Measurements from ENCODE around the gene KCNJ2. TPM values are rescaled to one million over a fixed set of nuclear protein-coding genes. Genes with fewer than 3 reads are reported as not detected.

The KCNJ2 gene
- total and polyA plus RNA-seq, 10 of the 15 experiments (the other 5 are each of a cell fraction or from before 2014, with no cell fraction given): 1.6 to 10.1 (median 3.2) TPM

GRCh38 chr17:70184770-70185169 is 15.4 kb downstream of the KCNJ2 start:
- Histone ChIP-seq H3K9ac (ENCODE audit: control insufficient read depth, insufficient read depth, low read length) (no peak overlapping the region), H3K4me3 (no peak overlapping the region), H2AFZ (ENCODE audit: control insufficient read depth, low read depth, low read length) (no peak overlapping the region), H4K20me1 (ENCODE audit: control insufficient read depth, insufficient read depth) (no peaks in the 10 kb centered on the region), H3K27ac (ENCODE audit: control insufficient read depth, insufficient read depth) (no peak overlapping the region), H3K27me3 (replicated peaks in 1 of 2; ENCODE audit: control insufficient read depth in 2 of 2, insufficient read depth in 2 of 2, low read length in 1 of 2) (no peaks in the 10 kb centered on the region), H3K36me3 (ENCODE audit: control insufficient read depth in 2 of 2, insufficient read depth in 2 of 2, low read length in 1 of 2) (no peaks in the 10 kb centered on the region), H3K9me3 (replicated peaks; ENCODE audit: control insufficient read depth, insufficient read depth, low read length) (no peaks in the 10 kb centered on the region), H3K4me2 (ENCODE audit: control insufficient read depth, insufficient read depth) (no peak overlapping the region), H3K4me1 (ENCODE audit: control insufficient read depth, insufficient read depth, low read length) (no peaks in the 10 kb centered on the region), H3K79me2 (ENCODE audit: control insufficient read depth, insufficient read depth, low read length) (no peaks in the 10 kb centered on the region)
- DNase-seq (ENCODE audit: low read depth, low spot score) (no peak), ATAC-seq (no peak), FAIRE-seq (no peak)
- SMC1A ChIA-PET (ENCODE audit: uncharacterized antibody, unreplicated experiment): interaction anchor here (2.2 kb wide), 1 partner anchor 14 kb away, joined by 6 read pairs; no protein-coding TSS in a partner anchor
- RAD21 ChIA-PET (ENCODE audit: unreplicated experiment): no interaction called here
- in situ Hi-C loops (cut with MboI): no loop called here
- no TSS peak for BruUV-seq (replicated peaks)
- POLR2A ChIA-PET: no interaction called here
- CTCF ChIA-PET: interaction anchor here (1.2 kb wide), 1 partner anchor 9 kb away, joined by 3 read pairs; no protein-coding TSS in a partner anchor
- 43% methylated on average over 4 of the region's 4 CpGs for WGBS (ENCODE audit: insufficient coverage, insufficient replicate concordance, low lambda C conversion rate, missing lambda C conversion rate)
- no peak for TF ChIP-seq CBX5 (IDR thresholded peaks at IDR 0.05; ENCODE audit: low read depth)
- TF ChIP-seq STAT1 (conservative IDR thresholded peaks at IDR 0.05): no peak
- intact Hi-C loops (cut with micrococcal nuclease; ENCODE audit: unreplicated experiment): no loop called here

- no peak overlapping the region for H3K27ac ChIP-seq (ENCODE audit: control insufficient read depth, insufficient read depth)
- in situ Hi-C loops (cut with MboI): no loop called here
- no peak overlapping the region for H2AFZ ChIP-seq (ENCODE audit: control insufficient read depth, low read depth, low read length)
- ATAC-seq (no peak), DNase-seq (ENCODE audit: low read depth, low spot score) (no peak), FAIRE-seq (no peak)
- whole genome bisulfite sequencing (ENCODE audit: insufficient coverage, insufficient replicate concordance, low lambda C conversion rate, missing lambda C conversion rate): 14% methylated on average over 3 of the region's 3 CpGs
- no peaks in the 10 kb centered on the region for H3K36me3 ChIP-seq (ENCODE audit: control insufficient read depth in 2 of 2, insufficient read depth in 2 of 2, low read length in 1 of 2)
- intact Hi-C loops (cut with micrococcal nuclease; ENCODE audit: unreplicated experiment): no loop called here
- no peaks in the 10 kb centered on the region for H3K27me3 ChIP-seq (replicated peaks in 1 of 2; ENCODE audit: control insufficient read depth in 2 of 2, insufficient read depth in 2 of 2, low read length in 1 of 2)
- ChIA-PET CTCF (interaction anchor here (1.2 to 1.5 kb wide), 2 partner anchors 9 to 170 kb away, joined by 3 to 4 read pairs; no protein-coding TSS in a partner anchor), RAD21 (ENCODE audit: unreplicated experiment) (no interaction called here), SMC1A (ENCODE audit: uncharacterized antibody, unreplicated experiment) (interaction anchor here (0.9 to 2.2 kb wide), 5 partner anchors 11 to 166 kb away, joined by 3 to 6 read pairs (median 4); no protein-coding TSS in a partner anchor), POLR2A (no interaction called here)
- H3K79me2 ChIP-seq (ENCODE audit: control insufficient read depth, insufficient read depth, low read length): no peaks in the 10 kb centered on the region
- H3K4me3 ChIP-seq: no peak overlapping the region
- H3K9ac ChIP-seq (ENCODE audit: control insufficient read depth, insufficient read depth, low read length): no peak overlapping the region
- H3K4me2 ChIP-seq (ENCODE audit: control insufficient read depth, insufficient read depth): no peak overlapping the region
- H3K4me1 ChIP-seq (ENCODE audit: control insufficient read depth, insufficient read depth, low read length): no peaks in the 10 kb centered on the region
- no peaks in the 10 kb centered on the region for H4K20me1 ChIP-seq (ENCODE audit: control insufficient read depth, insufficient read depth)
- BruUV-seq (replicated peaks): no TSS peak
- no peaks in the 10 kb centered on the region for H3K9me3 ChIP-seq (replicated peaks; ENCODE audit: control insufficient read depth, insufficient read depth, low read length)
- TF ChIP-seq BCL11A (IDR thresholded peaks at IDR 0.05; ENCODE audit: low read depth, low read length) (no peak), ZNF687 (IDR thresholded peaks at IDR 0.05) (no peak), E2F8 (IDR thresholded peaks at IDR 0.05; ENCODE audit: low read depth, partially characterized antibody) (no peak), USF1 (IDR thresholded peaks at IDR 0.05; ENCODE audit: borderline replicate concordance, extremely low read length, insufficient read depth, low read depth, low read length) (no peak), ASH2L (IDR thresholded peaks at IDR 0.05; ENCODE audit: borderline replicate concordance, low read depth) (no peak), EED (IDR thresholded peaks at IDR 0.05; ENCODE audit: low read depth) (no peak), KAT2A (conservative IDR thresholded peaks at IDR 0.05; ENCODE audit: control insufficient read depth, low read depth, low read length) (no peak), YY1 (IDR thresholded peaks at IDR 0.05; ENCODE audit: low read depth, low read length) (no peak)
Observed at GRCh38 chr17:70185285-70185684, 16.0 kb downstream of the KCNJ2 start.
